HCT116 (cell line): ENCODE measurements around the gene NFKBIZ. TPM values are rescaled to one million over a fixed set of nuclear protein-coding genes. Genes with fewer than 3 reads are reported as not detected.

ENCODE experiments used
- ATAC-seq: fragments of 200-7000 bp; cut with Tn5 transposase; 2 replicates; pipeline ENCODE4 v1.9.1; 2020; ENCODE audit warnings: mild to moderate bottlenecking, moderate library complexity
- BruUV-seq: library from RNA; stranded (reverse); fragments of 400-500 nt; replicated peaks from 2 replicates; lab custom pipeline; 2021; lab: Mats Ljungman, UMichigan
- CTCF ChIA-PET: fragments of 300-600 bp; sonication (Branson Sonifier 250); formaldehyde crosslinking; loops from one replicate; lab custom pipeline; 2021; ENCODE audit warnings: antibody characterized with exemption; lab: Charles Lee
- POLR2A ChIA-PET: fragments of 300-600, 350-600 bp; sonication (Branson Sonifier 250); formaldehyde crosslinking; loops from one replicate; lab custom pipeline; 2021; ENCODE audit warnings: antibody characterized with exemption; lab: Charles Lee
- RAD21 ChIA-PET, 2 experiments: fragments of 300-600 bp; sonication (Branson Sonifier 250); formaldehyde crosslinking; loops; one replicate each; lab custom pipeline; 2023; ENCODE audit warnings: low total read pairs in 2 of 2; ENCODE audit not compliant: uncharacterized antibody in 2 of 2, unreplicated experiment in 2 of 2, low non-redundant PET in 1 of 2; lab: Charles Lee
- DNase-seq: peaks from one replicate; pipeline ENCODE4 v3.0.0-alpha.2; 2010; ENCODE audit warnings: low read depth, low spot score
- H2AFZ ChIP-seq: fragments of 200-600 bp; shearing (Covaris generic), sonication (generic); 2 replicates; pipeline ENCODE4 v1.6.1; 2017; ENCODE audit warnings: low read depth, mixed run types, mixed read lengths, antibody characterized with exemption, low read length; ENCODE audit not compliant: poor library complexity, severe bottlenecking
- H3K27ac ChIP-seq: 2 replicates; pipeline ENCODE4 v1.5.1; 2012; ENCODE audit warnings: low read depth, low read length
- H3K27me3 ChIP-seq: fragments of 200-600 bp; sonication (generic); 2 replicates; pipeline ENCODE4 v1.6.1; 2016; ENCODE audit warnings: mixed run types, low read length, mixed read lengths; ENCODE audit not compliant: insufficient read depth
- H3K36me3 ChIP-seq, 2 experiments: fragments of 200-500 bp in 1 of 2; fragments of 200-600 bp in 1 of 2; sonication (Bioruptor generic) in 1 of 2; sonication (generic) in 1 of 2; 2 replicates each; pipeline versions ENCODE4 v1.5.1 to v1.6.1; 2014 to 2016; ENCODE audit warnings: low read length in 2 of 2, inconsistent platforms in 1 of 2, mixed read lengths in 1 of 2, mixed run types in 1 of 2; ENCODE audit not compliant: insufficient read depth in 2 of 2, control insufficient read depth in 1 of 2
- H3K4me1 ChIP-seq, 2 experiments: fragments of 200-600 bp in 1 of 2; sonication (generic) in 1 of 2; 2 replicates each; pipeline versions ENCODE4 v1.5.1 to v1.6.1; 2012 to 2017; ENCODE audit warnings: low read length in 2 of 2, inconsistent platforms in 1 of 2, mild to moderate bottlenecking in 1 of 2, mixed read lengths in 1 of 2, mixed run types in 1 of 2, moderate library complexity in 1 of 2; ENCODE audit not compliant: insufficient read depth in 2 of 2, control insufficient read depth in 1 of 2
- H3K4me2 ChIP-seq: fragments of 200-600 bp; sonication (generic); 2 replicates; pipeline ENCODE4 v1.6.1; 2017; ENCODE audit warnings: mixed run types, low read length, mixed read lengths
- H3K4me3 ChIP-seq, 2 experiments: fragments of 200-600 bp in 1 of 2; sonication (generic) in 1 of 2; replicated peaks in 1 of 2; 2 replicates each; pipeline ENCODE4 v1.5.1; 2011 to 2016; ENCODE audit warnings: low read length in 2 of 2, control low read depth in 1 of 2, low read depth in 1 of 2, mild to moderate bottlenecking in 1 of 2, mixed read lengths in 1 of 2, mixed run types in 1 of 2
- H3K79me2 ChIP-seq: fragments of 200-600 bp; sonication (generic); 2 replicates; pipeline ENCODE4 v1.6.1; 2017; ENCODE audit warnings: mild to moderate bottlenecking, mixed run types, low read length, moderate library complexity, mixed read lengths; ENCODE audit not compliant: insufficient read depth
- H3K9ac ChIP-seq: fragments of 200-600 bp; sonication (generic); 2 replicates; pipeline ENCODE4 v1.6.1; 2016; ENCODE audit warnings: low read length, mixed read lengths
- H3K9me2 ChIP-seq: fragments of 200-600 bp; sonication (generic), shearing (Covaris generic); 2 replicates; pipeline ENCODE4 v1.6.1; 2017; ENCODE audit warnings: mixed run types, mild to moderate bottlenecking, moderate library complexity; ENCODE audit not compliant: insufficient read depth
- H3K9me3 ChIP-seq, 2 experiments: fragments of 200-500 bp in 1 of 2; fragments of 200-600 bp in 1 of 2; sonication (Bioruptor generic) in 1 of 2; sonication (generic) in 1 of 2; 2 replicates each; pipeline ENCODE4 v1.6.1; 2014 to 2017; ENCODE audit warnings: low read length in 2 of 2, mixed read lengths in 2 of 2, inconsistent platforms in 1 of 2, low read depth in 1 of 2, mild to moderate bottlenecking in 1 of 2, mixed run types in 1 of 2, moderate library complexity in 1 of 2; ENCODE audit not compliant: control insufficient read depth in 1 of 2, insufficient read depth in 1 of 2
- H4K20me1 ChIP-seq: fragments of 200-600 bp; sonication (generic), shearing (Covaris generic); 2 replicates; pipeline ENCODE4 v1.6.1; 2017; ENCODE audit warnings: mixed run types, mild to moderate bottlenecking, moderate library complexity; ENCODE audit not compliant: insufficient read depth
- CBX3 ChIP-seq: IDR thresholded peaks from 2 replicates; pipeline ENCODE4 v1.6.1; 2012; ENCODE audit warnings: low read depth
- EGR1 ChIP-seq: IDR thresholded peaks from 2 replicates; pipeline ENCODE4 v1.6.1; 2012; ENCODE audit warnings: low read depth
- EZH2phosphoT487 ChIP-seq: fragments of 200-600 bp; IDR thresholded peaks from 2 replicates; pipeline ENCODE4 v1.6.1; 2018; ENCODE audit warnings: antibody characterized with exemption, borderline replicate concordance
- FOSL1 ChIP-seq: IDR thresholded peaks from 2 replicates; pipeline ENCODE4 v1.6.1; 2012; ENCODE audit warnings: low read depth
- JUND ChIP-seq: IDR thresholded peaks from 2 replicates; pipeline ENCODE4 v1.6.1; 2012
- SIN3A ChIP-seq: IDR thresholded peaks from 2 replicates; pipeline ENCODE4 v1.6.1; 2012; ENCODE audit warnings: low read depth
- TCF7L2 ChIP-seq: IDR thresholded peaks from 2 replicates; pipeline ENCODE4 v1.7.0; 2011; ENCODE audit warnings: borderline replicate concordance, inconsistent platforms; ENCODE audit not compliant: insufficient read depth, insufficient read length; ENCODE audit errors: extremely low read depth
- YY1 ChIP-seq: IDR thresholded peaks from 2 replicates; pipeline ENCODE4 v1.6.1; 2011; ENCODE audit warnings: low read length, low read depth, moderate library complexity, mild to moderate bottlenecking; ENCODE audit not compliant: insufficient replicate concordance; ENCODE audit errors: extremely low read depth
- ZFX ChIP-seq: fragments of 450-650 bp; IDR thresholded peaks from 2 replicates; pipeline ENCODE4 v1.6.1; 2017
- ZNF274 ChIP-seq: fragments of 200-500 bp; sonication (Bioruptor generic); IDR thresholded peaks from 2 replicates; pipeline ENCODE4 v1.6.1; 2014; ENCODE audit warnings: mild to moderate bottlenecking, low read depth, low read length, inconsistent platforms
- intact Hi-C: fragments of 100-400 bp; cut with micrococcal nuclease; formaldehyde crosslinking; loops from 2 replicates; pipeline ENCODE4 v1.10.0; 2022
- total RNA-seq: library from RNA; stranded (reverse); gene quantifications from one replicate; pipeline ENCODE4 v1.2.1, GENCODE V29; 2021; ENCODE audit not compliant: unreplicated experiment
- TF ChIP-seq, protein P1 (sequence below): IDR thresholded peaks from 2 replicates; pipeline ENCODE4 v1.6.1; 2012; ENCODE audit warnings: low read depth
- TF ChIP-seq, protein P2 (sequence below): IDR thresholded peaks from 2 replicates; pipeline ENCODE4 v1.6.1; 2012
- TF ChIP-seq, protein P3 (sequence below), 3 experiments: fragments of 200-600 bp in 1 of 3; sonication (generic) in 1 of 3; IDR thresholded peaks in 2 of 3; conservative IDR thresholded peaks in 1 of 3; 2 replicates each; pipeline ENCODE4 v1.5.1; 2012 to 2017; ENCODE audit warnings: low read depth in 2 of 3, low read length in 2 of 3, antibody characterized with exemption in 1 of 3, borderline replicate concordance in 1 of 3, control low read depth in 1 of 3, mild to moderate bottlenecking in 1 of 3, mixed read lengths in 1 of 3, mixed run types in 1 of 3, moderate library complexity in 1 of 3; ENCODE audit not compliant: insufficient read depth in 1 of 3
- TF ChIP-seq, protein P4 (sequence below): IDR thresholded peaks from 2 replicates; pipeline ENCODE4 v1.6.1; 2011; ENCODE audit warnings: mild to moderate bottlenecking, low read length, moderate library complexity; ENCODE audit not compliant: insufficient replicate concordance; ENCODE audit errors: extremely low read depth

The NFKBIZ gene
- total RNA-seq, 1 experiment from 2014 or later = 12.2 TPM

DNA sequence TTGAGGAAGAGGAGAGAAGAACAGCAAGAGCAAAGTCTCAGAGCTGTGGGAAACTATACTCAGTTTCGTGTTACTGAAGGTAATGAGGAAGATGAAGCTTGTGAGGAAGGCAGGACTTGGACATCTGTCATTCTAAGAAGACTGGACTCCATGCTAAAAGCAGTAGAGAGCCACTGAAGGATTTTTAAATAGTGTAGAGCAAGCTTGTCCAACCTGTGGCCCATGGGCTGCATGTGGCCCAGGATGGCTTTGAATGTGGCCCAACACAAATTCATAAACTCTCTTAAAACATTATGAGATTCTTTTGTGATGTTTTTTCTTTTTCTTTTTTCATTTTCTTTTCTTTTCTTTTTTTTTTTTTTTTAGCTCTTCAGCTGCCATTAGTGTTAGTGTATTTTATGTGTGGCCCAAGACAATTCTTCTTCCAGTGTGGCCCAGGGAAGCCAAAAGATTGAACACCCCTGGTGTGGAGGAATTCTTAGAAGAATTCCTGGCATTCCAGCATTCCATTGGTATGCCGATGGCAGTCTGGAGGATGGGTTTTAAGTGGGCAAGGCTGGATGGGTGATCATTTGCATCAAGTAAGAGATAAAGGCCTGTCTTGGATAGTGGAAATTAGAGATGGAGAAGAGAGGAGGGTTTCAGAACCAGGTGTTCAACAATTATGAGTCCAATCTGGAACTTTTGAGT lies 6.9 kb upstream of the NFKBIZ start:
- no peak overlapping the region for H3K9ac ChIP-seq
- no TSS peak for BruUV-seq
- ChIA-PET RAD21 (no interaction called here), POLR2A (no interaction called here)
- H3K79me2 ChIP-seq = no peaks in the 10 kb centered on the region
- no peaks in the 10 kb centered on the region for H4K20me1 ChIP-seq
- 0 out of 2 replicates have a peak overlapping the region, but pooled peaks have one; percentile 30 for H3K4me2 ChIP-seq
- H3K9me2 ChIP-seq = no peaks in the 10 kb centered on the region
- no peak overlapping the region for H2AFZ ChIP-seq
- no peak overlapping the region for H3K27ac ChIP-seq
- H3K36me3 ChIP-seq = no peaks in the 10 kb centered on the region
- intact Hi-C loops = no loop called here
- peaks cover 3 to 10% of the 10 kb centered on the region in 2 experiments for H3K4me1 ChIP-seq
- ATAC-seq = peak; percentile 78
- no peaks in the 10 kb centered on the region for H3K27me3 ChIP-seq
- TF ChIP-seq FOSL1 = no peak
- TF ChIP-seq, protein P1, sequence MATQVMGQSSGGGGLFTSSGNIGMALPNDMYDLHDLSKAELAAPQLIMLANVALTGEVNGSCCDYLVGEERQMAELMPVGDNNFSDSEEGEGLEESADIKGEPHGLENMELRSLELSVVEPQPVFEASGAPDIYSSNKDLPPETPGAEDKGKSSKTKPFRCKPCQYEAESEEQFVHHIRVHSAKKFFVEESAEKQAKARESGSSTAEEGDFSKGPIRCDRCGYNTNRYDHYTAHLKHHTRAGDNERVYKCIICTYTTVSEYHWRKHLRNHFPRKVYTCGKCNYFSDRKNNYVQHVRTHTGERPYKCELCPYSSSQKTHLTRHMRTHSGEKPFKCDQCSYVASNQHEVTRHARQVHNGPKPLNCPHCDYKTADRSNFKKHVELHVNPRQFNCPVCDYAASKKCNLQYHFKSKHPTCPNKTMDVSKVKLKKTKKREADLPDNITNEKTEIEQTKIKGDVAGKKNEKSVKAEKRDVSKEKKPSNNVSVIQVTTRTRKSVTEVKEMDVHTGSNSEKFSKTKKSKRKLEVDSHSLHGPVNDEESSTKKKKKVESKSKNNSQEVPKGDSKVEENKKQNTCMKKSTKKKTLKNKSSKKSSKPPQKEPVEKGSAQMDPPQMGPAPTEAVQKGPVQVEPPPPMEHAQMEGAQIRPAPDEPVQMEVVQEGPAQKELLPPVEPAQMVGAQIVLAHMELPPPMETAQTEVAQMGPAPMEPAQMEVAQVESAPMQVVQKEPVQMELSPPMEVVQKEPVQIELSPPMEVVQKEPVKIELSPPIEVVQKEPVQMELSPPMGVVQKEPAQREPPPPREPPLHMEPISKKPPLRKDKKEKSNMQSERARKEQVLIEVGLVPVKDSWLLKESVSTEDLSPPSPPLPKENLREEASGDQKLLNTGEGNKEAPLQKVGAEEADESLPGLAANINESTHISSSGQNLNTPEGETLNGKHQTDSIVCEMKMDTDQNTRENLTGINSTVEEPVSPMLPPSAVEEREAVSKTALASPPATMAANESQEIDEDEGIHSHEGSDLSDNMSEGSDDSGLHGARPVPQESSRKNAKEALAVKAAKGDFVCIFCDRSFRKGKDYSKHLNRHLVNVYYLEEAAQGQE = no peak
- TF ChIP-seq, protein P2, sequence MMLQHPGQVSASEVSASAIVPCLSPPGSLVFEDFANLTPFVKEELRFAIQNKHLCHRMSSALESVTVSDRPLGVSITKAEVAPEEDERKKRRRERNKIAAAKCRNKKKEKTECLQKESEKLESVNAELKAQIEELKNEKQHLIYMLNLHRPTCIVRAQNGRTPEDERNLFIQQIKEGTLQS = no peak
- TF ChIP-seq EZH2phosphoT487 = no peak
- TF ChIP-seq EGR1 = no peak
- no peak for TF ChIP-seq SIN3A
- no peak for TF ChIP-seq ZFX
- TF ChIP-seq, protein P3, sequence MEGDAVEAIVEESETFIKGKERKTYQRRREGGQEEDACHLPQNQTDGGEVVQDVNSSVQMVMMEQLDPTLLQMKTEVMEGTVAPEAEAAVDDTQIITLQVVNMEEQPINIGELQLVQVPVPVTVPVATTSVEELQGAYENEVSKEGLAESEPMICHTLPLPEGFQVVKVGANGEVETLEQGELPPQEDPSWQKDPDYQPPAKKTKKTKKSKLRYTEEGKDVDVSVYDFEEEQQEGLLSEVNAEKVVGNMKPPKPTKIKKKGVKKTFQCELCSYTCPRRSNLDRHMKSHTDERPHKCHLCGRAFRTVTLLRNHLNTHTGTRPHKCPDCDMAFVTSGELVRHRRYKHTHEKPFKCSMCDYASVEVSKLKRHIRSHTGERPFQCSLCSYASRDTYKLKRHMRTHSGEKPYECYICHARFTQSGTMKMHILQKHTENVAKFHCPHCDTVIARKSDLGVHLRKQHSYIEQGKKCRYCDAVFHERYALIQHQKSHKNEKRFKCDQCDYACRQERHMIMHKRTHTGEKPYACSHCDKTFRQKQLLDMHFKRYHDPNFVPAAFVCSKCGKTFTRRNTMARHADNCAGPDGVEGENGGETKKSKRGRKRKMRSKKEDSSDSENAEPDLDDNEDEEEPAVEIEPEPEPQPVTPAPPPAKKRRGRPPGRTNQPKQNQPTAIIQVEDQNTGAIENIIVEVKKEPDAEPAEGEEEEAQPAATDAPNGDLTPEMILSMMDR (IDR thresholded peaks at IDR 0.05 in 2 of 3, conservative IDR thresholded peaks at IDR 0.05 in 1 of 3; ENCODE audit: borderline replicate concordance in 1 of 3, insufficient read depth in 1 of 3, low read depth in 2 of 3, low read length in 2 of 3) = no peak
- no peak for TF ChIP-seq CBX3
- TF ChIP-seq, protein P4, sequence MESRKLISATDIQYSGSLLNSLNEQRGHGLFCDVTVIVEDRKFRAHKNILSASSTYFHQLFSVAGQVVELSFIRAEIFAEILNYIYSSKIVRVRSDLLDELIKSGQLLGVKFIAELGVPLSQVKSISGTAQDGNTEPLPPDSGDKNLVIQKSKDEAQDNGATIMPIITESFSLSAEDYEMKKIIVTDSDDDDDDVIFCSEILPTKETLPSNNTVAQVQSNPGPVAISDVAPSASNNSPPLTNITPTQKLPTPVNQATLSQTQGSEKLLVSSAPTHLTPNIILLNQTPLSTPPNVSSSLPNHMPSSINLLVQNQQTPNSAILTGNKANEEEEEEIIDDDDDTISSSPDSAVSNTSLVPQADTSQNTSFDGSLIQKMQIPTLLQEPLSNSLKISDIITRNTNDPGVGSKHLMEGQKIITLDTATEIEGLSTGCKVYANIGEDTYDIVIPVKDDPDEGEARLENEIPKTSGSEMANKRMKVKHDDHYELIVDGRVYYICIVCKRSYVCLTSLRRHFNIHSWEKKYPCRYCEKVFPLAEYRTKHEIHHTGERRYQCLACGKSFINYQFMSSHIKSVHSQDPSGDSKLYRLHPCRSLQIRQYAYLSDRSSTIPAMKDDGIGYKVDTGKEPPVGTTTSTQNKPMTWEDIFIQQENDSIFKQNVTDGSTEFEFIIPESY = no peak
- TF ChIP-seq JUND = no peak
- TF ChIP-seq TCF7L2 = no peak
- no peak for TF ChIP-seq YY1
- no peak for TF ChIP-seq ZNF274
- TF ChIP-seq, all 23 proteins: peak for 0
- Histone ChIP-seq H3K4me3 (no peak overlapping the region), H3K9me3 (no peaks in the 10 kb centered on the region)
- DNase-seq = no peak
- CTCF ChIA-PET = no interaction called here
